NCI-H1930 (cell line): ENCODE data around the gene VSIG10.
"Not testable (repeated sequence)": the region's sequence is repeated elsewhere in the genome, so short reads cannot be mapped to it uniquely, and the experiment has no call there.

Source experiments
- DNase-seq, 2 experiments: peaks; one replicate each; lab custom pipeline; 2025; lab: John Stamatoyannopoulos, UW

The VSIG10 gene

GRCh38 chr12:118103601-118104382 lies at the start of gene VSIG10:
VSIG10 (minus strand) TSS chr12:118104011; CDS start chr12:118103671, 340 bp downstream.
- peak; percentile 31 to 65 for DNase-seq

- no peak for DNase-seq
Measured at GRCh38 chr12:118151755-118152154, 47.9 kb upstream of the VSIG10 start.

GRCh38 chr12:118150625-118151024 lies 46.8 kb upstream of the VSIG10 start:
- no peak for DNase-seq

- DNase-seq: no peak
Measured at GRCh38 chr12:118148287-118148686, 44.5 kb upstream of the VSIG10 start.

- no peak for DNase-seq
Measured at GRCh38 chr12:118145798-118146156, 42.0 kb upstream of the VSIG10 start.

GRCh38 chr12:118145113-118145797 lies 41.4 kb upstream of the VSIG10 start:
- no peak for DNase-seq

GRCh38 chr12:118144499-118144898 lies 40.7 kb upstream of the VSIG10 start:
- DNase-seq: no peak

- no peak for DNase-seq
Measured at GRCh38 chr12:118140825-118141224, 37.0 kb upstream of the VSIG10 start.

GRCh38 chr12:118137148-118137678 lies 33.4 kb upstream of the VSIG10 start:
- no peak for DNase-seq

GRCh38 chr12:118136559-118137003 lies 32.8 kb upstream of the VSIG10 start:
- DNase-seq: no peak

GRCh38 chr12:118135788-118136558 lies 32.2 kb upstream of the VSIG10 start, which contains the start of gene PEBP1:
PEBP1 (plus strand) TSS chr12:118136124; CDS start chr12:118136210, 86 bp downstream.
- peak; percentile 51 to 58 for DNase-seq

- not testable (repeated sequence) for DNase-seq
Measured at GRCh38 chr12:118129436-118129835, 25.6 kb upstream of the VSIG10 start.

- DNase-seq: no peak
Measured at GRCh38 chr12:118127867-118128266, 24.1 kb upstream of the VSIG10 start.

GRCh38 chr12:118126119-118126757 lies 22.4 kb upstream of the VSIG10 start:
- no peak for DNase-seq

- DNase-seq: no peak
Measured at GRCh38 chr12:118125743-118126118, 21.9 kb upstream of the VSIG10 start.

GRCh38 chr12:118124333-118124874 lies 20.6 kb upstream of the VSIG10 start:
- no peak for DNase-seq

GRCh38 chr12:118122264-118122663 lies 18.5 kb upstream of the VSIG10 start:
- DNase-seq: no peak

- DNase-seq: peak in 1 of 2 experiments; percentile 42
Measured at GRCh38 chr12:118120579-118121363, 17.0 kb upstream of the VSIG10 start.

GRCh38 chr12:118119449-118119879 lies 15.7 kb upstream of the VSIG10 start:
- DNase-seq: peak in 1 of 2 experiments; percentile 4

- DNase-seq: no peak
Measured at GRCh38 chr12:118109088-118109487, 5.3 kb upstream of the VSIG10 start.
